HG03064 (cell line): ENCODE results near the gene C20orf204.
"Not testable (repeated sequence)": the region's sequence is repeated elsewhere in the genome, so short reads cannot be mapped to it uniquely, and the experiment has no call there.

Experiments used
- ATAC-seq: cut with Tn5 transposase; IDR thresholded peaks from one replicate; pipeline ENCODE4 v1.9.1; 2021; ENCODE audit warnings: low read depth; ENCODE audit not compliant: unreplicated experiment

C20orf204 gene, protein sequence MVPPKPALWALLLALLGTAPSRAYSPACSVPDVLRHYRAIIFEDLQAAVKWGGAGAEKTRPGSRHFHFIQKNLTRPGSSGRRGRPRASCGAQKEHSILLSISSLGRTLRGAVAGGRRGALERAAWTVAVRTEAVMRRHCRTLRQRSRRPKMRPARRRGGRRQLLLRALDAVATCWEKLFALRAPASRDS

DNA sequence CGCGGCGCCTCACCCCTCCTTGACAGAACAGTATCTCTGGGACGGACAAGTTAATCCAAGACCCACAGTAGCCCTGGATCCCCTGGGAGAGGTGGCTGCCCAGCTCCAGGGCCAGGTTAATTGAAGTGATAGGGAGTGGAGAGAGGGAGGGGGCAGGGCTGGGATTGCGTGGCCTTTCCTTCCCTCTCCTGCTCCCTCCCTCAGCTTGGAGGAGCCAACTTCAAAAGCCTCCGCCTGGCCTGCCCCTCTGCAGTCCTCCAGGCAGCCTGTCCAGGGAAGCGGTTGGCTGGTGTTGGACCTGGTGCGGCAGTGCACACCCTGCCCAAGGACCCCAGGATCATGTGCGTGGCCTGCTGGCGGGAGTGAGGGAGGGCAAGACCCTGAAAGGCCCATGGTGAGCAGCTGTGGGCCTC is at the start of gene C20orf204:
Gene C20orf204 (plus strand): TSS at position 250 of the 413 bp plus-strand sequence. CDS start 142 bp downstream, at position 392.
- ATAC-seq: no peak

DNA sequence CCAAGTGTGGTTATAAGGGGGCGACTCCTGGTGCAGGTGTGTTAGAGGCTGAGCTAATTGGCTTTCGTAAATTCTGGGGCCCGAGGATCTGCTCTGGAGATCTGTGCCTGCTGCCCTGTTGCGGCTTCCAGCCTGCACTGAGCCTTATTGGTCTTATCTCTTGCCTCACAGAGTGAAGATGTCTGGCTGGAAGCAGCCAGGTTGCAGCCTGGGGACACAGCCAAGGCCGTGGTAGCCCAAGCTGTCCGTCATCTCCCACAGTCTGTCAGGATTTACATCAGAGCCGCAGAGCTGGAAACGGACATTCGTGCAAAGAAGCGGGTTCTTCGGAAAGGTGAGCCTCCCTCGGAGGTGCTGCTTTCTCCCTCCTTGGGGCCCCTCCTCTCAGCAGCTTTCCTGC is 35.1 kb upstream of the C20orf204 start:
- no peak for ATAC-seq

DNA sequence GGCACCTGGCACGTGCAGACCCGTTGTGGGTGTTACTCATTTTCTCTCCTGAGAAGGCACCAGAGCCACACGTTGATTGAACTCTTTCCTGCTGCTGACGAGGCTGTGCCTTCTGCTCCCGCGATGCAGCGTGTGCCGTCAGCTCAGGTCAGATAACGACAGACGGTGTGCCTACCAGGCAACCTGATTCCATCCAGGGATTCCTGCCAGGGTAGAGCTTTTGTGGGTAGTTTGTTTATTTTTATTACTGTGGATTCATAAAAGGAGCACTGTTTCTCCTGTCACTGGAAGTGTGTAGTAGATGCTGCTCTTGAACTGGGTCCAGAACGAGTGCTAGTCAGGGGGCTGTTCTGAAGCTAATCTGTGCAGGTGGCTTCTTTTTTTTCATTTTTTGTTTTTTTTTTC is 34.4 kb upstream of the C20orf204 start:
- no peak for ATAC-seq

DNA sequence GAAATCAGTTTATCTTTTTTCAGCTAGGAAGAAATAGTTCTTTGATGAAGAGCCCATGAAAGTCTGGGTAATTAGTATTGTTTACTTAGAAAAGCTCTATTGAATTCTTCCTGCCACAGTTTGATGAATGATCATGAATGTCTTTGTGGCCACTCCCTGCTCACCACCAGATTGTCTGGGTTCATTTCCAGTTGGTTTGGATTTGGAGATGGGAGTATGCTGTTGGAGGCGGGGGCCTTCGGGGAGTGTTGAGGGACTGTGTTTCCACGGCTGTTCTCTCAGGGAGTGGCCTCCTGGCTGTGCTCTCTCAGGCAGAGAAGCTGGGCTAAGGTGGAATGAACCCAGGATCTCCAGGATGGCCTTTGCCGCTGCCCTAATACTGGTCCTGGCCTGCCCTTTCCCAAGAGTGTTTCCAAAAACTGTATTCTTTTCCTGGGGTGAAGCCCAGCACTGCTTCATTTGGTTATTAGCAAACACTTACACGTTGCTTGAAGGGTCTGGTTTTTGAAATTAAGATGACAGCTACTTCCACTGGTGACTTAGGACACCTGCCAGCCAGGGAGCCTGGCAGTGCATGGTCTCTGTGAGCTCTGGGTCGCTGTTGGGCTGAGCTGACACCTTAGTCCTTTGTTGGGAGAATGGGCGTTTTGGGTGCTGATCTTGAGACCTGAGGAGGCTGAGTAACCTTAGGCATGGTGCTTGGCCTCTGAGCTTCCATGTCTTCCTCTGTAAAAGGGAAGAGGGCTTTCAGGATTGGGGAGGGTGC is 31.8 kb upstream of the C20orf204 start:
- no peak for ATAC-seq

DNA sequence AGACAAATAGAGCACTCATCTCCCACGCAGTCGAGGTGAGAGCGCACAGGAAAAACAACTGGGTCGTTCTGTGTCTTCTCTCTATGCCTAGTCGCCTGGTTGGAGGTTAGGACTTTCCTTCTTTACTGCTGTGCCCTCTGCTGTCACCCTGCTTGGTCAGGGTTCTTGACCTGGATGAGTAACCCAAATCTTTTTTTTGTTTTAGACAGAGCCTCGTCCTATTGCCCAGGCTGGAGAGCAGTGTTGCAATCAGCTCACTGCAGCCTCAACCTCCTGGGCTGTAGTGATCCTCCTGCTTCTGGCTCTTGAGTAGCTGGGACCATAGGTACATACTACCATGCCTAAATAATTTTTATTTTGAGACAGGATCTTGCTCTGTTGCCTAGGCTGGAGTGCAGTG is 30.6 kb upstream of the C20orf204 start:
- no peak for ATAC-seq

DNA sequence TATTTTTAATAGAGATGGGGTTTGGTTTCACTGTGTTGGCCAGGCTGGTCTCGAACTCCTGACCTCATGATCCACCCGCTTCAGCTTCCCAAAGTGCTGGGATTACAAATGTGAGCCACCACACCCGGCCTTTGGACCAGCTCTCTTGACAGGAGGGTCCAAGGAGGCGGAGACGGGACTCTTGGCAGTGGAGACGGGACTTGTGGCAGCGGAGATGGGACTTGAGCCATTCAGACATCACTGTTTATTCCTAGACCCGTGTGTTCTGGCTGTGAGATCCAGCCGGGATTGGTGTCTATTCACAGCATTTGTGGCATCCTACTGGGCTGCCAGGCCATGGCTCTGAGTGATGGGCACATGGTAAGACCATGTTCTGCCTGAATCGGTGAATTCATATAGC is 29.5 kb upstream of the C20orf204 start:
- no peak for ATAC-seq

DNA sequence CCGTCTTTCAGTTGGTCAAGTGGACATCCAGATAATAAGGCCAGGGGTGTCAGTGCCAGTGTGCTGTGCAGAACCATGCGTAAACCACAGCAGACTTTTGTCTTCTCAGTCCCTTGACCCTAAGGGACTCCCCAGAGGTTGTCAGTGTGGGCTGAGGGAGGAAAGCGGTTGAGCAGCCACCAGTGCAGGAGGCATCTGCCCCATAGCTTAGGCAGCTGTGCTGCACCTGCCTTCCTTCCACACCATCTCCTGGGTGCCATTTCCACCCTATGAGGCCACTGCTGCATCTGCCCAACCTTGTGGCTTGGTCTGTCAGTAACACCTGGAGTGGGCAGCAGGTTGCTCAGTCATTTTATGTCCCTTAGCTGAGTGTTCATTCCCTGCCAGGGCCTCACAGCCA is 29.1 kb upstream of the C20orf204 start:
- no peak for ATAC-seq

DNA sequence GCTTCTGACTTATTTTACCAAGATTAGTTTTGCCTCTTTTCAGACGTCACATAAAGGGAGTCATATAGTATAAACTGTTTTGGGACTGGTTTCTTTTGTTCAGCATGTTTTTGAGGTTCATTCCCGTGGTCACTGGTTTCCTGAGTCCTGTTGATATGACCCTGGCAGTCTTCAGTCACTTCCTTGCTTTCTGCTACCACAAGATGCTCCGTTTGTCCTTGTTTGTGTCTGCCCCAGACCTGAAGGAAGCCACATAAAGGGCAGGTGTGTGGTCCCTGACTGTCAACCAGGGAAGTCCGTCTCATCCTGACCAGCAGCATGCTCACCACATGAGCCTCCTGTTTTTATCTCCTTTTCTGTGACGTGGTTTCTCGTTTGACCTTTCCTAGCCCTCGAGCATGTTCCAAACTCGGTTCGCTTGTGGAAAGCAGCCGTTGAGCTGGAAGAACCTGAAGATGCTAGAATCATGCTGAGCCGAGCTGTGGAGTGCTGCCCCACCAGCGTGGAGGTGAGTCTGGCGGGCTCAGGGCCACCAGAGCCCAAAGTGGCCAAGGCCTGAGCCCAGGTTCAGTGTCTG is 26.1 kb upstream of the C20orf204 start:
- ATAC-seq: no peak

DNA sequence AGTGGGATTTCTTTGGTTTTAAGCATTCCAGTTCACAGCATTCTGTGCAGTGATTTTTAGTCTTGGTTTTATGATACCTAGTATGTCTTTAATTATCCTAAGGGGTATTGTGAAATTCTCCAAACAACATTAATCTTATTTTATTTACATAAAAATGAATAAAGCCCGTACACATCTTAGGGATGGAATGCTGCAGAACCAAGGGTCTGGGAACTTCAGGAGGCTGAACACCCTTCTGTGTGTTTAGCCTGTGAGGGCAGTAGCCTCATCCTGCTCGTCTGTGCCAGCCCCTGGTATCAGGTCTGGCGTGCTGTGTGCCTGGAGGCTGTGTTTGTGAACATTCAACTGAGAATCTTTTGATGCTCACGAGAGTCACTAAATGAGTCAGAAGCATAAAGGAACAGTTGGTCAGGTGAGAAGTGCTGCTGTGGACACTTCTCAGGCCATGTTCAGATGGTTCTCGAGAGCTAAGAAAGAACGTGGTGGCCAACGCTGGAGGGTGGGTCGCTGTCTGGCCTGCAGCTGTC is 25.2 kb upstream of the C20orf204 start:
- no peak for ATAC-seq

DNA sequence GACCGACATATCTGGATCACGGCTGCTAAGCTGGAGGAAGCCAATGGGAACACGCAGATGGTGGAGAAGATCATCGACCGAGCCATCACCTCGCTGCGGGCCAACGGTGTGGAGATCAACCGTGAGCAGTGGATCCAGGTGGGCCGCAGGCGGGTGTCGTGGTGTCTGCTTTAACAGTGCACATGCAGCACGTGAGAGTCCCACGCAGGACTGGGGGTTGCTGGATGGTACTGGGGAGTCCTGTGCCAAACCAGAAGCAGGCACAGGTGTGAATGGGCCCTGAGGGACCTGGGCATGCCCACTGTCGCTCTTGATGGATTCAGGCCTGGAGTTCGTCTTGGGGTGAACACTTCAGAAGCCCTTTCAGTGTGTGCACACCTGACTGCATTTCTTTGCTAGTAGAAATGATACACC is 24.6 kb upstream of the C20orf204 start:
- no peak for ATAC-seq

DNA sequence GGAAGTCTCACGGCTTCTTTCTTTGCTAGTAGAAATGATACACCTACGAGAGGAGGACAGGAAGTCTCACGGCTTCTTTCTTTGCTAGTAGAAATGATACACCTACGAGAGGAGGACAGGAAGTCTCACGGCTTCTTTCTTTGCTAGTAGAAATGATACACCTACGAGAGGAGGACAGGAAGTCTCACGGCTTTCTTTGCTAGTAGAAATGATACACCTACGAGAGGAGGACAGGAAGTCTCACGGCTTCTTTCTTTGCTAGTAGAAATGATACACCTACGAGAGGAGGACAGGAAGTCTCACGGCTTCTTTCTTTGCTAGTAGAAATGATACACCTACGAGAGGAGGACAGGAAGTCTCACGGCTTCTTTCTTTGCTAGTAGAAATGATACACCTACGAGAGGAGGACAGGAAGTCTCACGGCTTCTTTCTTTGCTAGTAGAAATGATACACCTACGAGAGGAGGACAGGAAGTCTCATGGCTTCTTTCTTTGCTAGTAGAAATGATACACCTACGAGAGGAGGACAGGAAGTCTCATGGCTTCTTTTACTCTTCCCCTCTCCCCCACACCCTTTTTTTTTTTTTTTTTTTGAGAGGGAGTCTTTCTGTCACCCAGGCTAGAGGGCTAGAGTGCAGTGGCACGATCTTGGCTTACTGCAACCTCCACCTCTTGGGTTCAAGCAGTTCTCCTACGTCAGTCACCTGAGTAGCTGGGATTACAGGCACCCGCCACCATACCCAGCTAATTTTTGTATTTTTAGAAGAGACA is 23.4 kb upstream of the C20orf204 start:
- not testable (repeated sequence) for ATAC-seq

DNA sequence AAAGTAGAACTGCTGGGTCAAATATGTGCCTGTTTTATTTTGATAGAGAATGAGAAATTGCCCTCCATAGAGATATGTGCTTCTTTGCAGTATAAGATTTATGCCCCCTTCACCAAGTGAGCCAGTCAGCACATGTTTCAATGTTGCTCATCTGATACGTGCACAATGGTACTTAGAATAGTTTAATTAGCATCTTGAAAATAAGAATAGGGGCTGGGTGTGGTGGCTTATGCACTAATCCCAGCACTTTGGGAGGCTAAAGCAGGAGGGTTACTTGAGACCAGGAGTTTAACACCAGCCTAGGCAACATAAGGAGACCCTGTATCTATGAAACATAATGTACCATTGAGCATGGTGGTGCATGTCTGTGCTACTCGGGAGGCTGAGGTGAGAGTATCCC is 20.3 kb upstream of the C20orf204 start:
- no peak for ATAC-seq

DNA sequence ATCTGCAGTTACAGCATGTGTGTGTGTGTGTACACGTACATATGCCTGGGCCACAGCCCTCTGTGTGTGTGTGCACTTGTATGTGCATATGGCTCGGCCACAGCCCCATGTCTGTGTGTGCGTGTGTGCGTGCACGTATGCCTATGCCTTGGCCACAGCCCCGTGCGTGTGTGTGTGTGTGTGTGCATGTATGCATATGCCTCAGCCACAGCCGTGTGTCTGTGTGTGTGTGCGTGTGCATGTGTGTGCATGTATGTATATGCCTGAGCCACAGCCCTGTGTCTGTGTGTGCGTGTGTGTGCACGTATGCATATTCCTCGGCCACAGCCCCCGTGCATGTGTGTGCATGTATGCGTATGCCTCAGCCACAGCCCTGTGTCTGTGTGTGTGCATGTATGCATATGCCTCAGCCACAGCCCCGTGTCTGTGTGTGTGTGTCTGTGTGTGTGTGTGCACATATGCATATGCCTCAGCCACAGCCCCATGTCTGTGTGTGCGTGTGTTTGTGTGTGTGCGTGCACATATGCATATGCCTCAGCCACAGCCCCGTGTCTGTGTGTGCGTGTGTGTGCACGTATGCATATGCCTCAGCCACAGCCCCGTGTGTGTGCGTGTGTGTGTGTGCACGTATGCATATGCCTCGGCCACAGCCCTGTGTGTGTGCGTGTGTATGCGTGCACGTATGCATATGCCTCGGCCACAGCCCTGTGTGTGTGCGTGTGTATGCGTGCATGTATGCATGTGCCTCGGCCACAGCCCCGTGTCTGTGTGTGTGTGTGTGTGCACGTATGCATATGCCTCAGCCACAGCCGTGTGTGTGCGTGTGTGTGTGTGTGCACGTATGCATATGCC is 14.6 kb upstream of the C20orf204 start:
- no peak for ATAC-seq

DNA sequence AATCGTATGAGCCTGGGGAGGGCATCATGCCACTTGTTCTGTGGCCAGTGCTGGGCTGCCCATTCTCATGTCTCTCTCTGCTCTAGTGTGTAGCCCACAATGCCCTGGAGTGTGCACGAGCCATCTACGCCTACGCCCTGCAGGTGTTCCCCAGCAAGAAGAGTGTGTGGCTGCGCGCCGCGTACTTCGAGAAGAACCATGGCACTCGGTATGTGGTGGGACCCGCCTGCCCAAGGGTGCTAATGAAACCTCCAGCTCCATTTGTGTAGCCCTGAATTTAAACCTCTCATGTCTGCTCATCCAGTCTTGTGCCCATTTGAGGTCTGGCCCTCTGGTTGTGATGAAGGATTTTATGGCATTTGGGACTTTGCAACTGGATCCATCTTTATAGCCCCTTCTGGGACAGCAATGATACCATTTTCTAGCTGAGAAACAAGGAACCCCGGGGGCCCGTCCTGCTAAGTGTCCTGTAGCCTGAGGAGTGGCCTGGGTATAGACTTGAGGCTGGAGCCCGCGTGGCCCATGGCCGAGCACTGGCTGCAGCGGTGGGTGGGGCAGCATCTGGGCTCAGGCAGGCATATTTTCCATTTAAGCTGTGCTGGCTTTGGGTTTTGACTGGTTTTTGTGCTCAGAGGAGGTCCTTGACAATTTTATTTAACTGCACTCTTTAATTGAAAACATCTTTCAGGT is 13.2 kb upstream of the C20orf204 start:
- no peak for ATAC-seq

DNA sequence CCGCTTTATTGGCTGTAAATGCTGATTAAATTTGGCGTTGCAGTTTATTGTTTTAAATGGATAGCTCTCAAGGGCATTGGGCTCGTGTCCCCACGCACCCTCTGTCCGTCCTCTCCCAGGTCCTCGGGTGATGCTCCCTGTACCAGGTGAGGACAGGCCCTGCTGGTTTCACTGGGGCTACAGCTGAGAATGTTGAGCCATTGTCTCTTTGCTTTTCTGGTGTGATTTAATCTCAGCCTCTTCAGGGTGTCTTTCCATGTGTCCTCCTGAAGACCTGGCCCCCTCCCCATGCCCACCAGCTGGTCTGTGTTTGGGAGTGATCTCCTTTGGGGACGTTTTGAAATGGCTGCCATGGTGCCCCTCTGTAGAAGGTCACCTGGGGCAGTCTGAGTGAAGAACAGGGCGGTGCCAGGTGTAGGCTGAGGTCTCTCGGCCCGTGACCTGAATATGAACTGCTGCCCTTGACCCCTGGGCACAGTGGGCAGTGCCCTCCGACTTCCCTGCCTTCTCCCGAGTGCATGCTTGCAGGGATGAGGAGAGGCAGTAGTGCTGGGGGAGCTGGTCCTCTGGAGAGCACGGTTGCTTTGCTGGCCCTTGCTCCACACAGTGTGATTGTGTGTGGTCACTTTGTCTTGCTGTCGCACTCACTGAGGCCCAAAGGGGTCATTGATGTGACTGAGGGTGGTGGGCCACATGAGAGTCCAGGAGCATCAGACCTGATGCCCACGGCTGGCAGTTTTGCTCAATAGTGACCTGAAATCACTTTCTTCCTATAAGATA is 12.4 kb upstream of the C20orf204 start:
- no peak for ATAC-seq

DNA sequence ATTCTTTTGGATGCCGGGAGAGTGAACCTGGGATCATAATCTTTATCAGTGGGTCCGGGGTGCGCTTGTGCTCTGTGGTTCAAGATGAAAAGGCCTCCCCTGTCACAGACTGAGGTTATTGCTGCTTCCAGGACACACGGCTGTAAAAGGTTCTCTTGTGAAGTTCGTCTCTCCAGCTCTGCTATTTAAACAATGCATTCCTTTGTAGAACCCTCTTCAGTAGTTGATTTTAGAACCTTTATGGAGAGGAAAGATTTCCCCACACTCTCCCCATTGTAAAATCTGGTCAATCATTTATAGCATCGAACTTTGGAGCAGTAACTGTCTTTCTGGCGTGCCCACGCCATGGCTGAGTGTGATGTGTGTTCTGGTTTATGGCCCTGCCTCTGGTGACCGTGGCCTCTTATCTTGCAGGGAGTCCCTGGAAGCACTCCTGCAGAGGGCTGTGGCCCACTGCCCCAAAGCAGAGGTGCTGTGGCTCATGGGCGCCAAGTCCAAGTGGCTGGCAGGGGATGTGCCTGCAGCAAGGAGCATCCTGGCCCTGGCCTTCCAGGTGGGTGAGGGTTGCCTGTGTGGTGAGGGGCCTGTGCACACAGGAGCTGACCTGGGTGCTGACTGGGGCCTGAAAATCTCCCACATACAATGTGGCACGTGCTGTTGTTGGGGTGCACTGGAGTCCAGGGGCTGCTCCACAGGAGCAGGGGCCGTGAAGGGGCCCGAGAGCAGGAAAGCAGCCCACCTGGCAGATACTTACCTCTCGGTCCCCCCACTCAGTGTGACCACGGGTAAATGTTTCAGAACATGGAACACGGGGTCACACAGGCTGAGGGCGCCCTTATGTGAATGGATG is 11.6 kb upstream of the C20orf204 start:
- no peak for ATAC-seq

DNA sequence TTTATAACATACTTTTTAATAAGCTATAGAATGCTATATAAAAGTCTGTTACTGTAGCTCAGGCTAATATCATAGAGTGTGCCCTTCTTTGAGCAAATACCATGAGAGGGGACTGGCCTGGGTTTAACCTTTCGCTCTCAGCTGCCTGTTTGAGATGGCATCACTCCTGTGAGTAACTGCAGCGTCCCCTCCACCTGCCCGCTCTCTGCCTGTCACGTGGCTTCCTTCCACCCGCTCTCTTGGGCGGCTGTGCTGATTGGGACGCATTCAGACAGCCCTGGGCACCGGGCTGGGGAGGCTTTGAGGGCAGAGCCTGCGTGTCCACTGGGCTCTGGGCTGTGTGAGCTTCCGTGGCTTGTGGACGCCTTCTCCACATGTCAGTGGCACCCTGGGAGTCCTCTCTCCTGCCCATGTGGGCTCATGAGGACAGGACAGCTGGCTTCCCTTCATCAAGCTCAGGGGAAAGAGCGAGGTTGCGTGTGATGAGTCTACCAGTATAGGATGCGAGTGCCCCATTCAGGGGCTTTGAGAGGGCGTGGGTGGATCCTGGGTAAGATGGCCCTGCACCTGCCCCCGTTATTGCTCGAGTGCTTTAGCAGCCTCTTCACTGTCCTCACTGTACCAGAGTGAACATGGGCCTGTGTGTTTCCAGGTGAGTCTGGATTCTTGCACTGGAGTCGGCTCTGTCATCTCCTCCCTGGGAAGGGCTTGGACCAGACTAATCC is 10.7 kb upstream of the C20orf204 start:
- no peak for ATAC-seq
